ENCODE results near the gene DOK5.

- TF ChIP-seq GATA2 (IDR thresholded peaks at IDR 0.05; ENCODE audit: low read depth, low read length) (no peak), GATA3 (IDR thresholded peaks at IDR 0.05; ENCODE audit: low read depth, low read length) (no peak)
Measured at GRCh38 chr20:54491506-54491905, 16.1 kb downstream of the DOK5 start.

Measured in SH-SY5Y (cell line).